ENCODE results near the gene HHATL. TPM values are rescaled to one million over a fixed set of nuclear protein-coding genes. Genes with fewer than 3 reads are reported as not detected.
A peak's percentile ranks its signal among the peaks of the same experiment; 100 is the strongest.

HHATL gene
- total and polyA plus RNA-seq, 10 donors: 0.13 to 0.42 TPM; not detected in 8

- Histone ChIP-seq H3K4me1 (peaks cover 0 to 10% (median 3%) of the 10 kb centered on the region in 6 donors), H3K36me3 (no peaks in the 10 kb centered on the region), H3K27ac (no peak overlapping the region), H3K9me3 (no peaks in the 10 kb centered on the region), H3K27me3 (replicated peaks in 1 of 7) (peaks cover 0 to 47% (median 12%) of the 10 kb centered on the region in 7 donors), H3K4me3 (no peak overlapping the region)
- WGBS, 5 donors: 61 to 74% (median 65%) methylated on average over 9 to 10 of the region's 10 CpGs
- DNase-seq: no peak
- TF ChIP-seq, protein P1, sequence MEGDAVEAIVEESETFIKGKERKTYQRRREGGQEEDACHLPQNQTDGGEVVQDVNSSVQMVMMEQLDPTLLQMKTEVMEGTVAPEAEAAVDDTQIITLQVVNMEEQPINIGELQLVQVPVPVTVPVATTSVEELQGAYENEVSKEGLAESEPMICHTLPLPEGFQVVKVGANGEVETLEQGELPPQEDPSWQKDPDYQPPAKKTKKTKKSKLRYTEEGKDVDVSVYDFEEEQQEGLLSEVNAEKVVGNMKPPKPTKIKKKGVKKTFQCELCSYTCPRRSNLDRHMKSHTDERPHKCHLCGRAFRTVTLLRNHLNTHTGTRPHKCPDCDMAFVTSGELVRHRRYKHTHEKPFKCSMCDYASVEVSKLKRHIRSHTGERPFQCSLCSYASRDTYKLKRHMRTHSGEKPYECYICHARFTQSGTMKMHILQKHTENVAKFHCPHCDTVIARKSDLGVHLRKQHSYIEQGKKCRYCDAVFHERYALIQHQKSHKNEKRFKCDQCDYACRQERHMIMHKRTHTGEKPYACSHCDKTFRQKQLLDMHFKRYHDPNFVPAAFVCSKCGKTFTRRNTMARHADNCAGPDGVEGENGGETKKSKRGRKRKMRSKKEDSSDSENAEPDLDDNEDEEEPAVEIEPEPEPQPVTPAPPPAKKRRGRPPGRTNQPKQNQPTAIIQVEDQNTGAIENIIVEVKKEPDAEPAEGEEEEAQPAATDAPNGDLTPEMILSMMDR (IDR thresholded peaks at IDR 0.05 in 8 of 11, conservative IDR thresholded peaks at IDR 0.05 in 3 of 11): no peak
- TF ChIP-seq POLR2AphosphoS5 (IDR thresholded peaks at IDR 0.05): no peak
- TF ChIP-seq POLR2A (IDR thresholded peaks at IDR 0.05): no peak
- intact Hi-C loops (cut with DNase I; ENCODE audit: low total_unique reads): no loop called here
Measured at GRCh38 chr3:42683875-42684598, 18.6 kb downstream of the HHATL start.

DNA sequence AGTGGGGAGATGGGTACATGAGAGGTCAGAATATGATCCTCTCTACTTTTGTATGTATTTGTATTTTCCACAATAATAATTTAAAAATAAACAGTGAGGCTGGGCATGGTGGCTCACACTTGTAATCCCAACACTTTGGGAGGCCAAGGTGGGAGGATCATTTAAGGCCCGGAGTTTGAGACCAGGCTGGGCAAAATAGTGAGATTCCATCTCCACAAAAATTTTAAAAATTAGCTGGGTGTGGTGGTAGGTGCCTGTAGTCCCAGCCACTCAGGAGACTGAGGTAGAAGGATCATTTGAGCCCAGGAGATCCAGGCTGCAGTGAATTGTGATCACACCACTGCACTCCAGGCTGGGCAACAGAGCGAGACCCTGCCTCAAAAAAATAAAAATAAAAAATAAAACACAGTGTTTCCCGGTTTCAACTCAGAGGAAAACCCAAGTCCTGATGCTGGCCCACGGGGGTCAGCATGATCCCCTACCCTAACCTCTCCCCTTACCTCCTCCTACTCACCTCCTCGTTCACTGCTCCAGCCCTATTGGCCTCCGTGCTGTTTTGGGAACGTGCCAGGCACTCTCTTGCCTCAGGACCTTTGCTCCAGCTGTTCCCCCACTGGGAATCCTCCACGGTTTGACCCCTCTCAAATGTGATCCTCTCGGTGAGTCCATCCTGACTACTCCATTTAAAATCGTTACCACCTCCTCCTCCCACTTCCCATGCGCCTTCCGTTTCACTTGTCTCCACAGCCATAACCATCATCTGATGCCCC, 20.1 kb downstream of the HHATL start:
- no peak for TF ChIP-seq POLR2AphosphoS5 (IDR thresholded peaks at IDR 0.05)
- TF ChIP-seq, protein P1 (IDR thresholded peaks at IDR 0.05 in 8 of 11, conservative IDR thresholded peaks at IDR 0.05 in 3 of 11): no peak
- no peak for TF ChIP-seq POLR2A (IDR thresholded peaks at IDR 0.05)
- peaks cover 0 to 47% (median 12%) of the 10 kb centered on the region in 7 donors for H3K27me3 ChIP-seq (replicated peaks in 1 of 7)
- peaks cover 0 to 10% (median 3%) of the 10 kb centered on the region in 6 donors for H3K4me1 ChIP-seq
- H3K36me3 ChIP-seq: no peaks in the 10 kb centered on the region
- peaks cover 0 to 14% (median 11%) of the 10 kb centered on the region in 8 donors for H3K9me3 ChIP-seq
- no peak overlapping the region for H3K4me3 ChIP-seq
- H3K27ac ChIP-seq: no peak overlapping the region
- intact Hi-C loops (cut with DNase I; ENCODE audit: low total_unique reads): no loop called here
- 68 to 77% (median 74%) methylated on average over 12 of the region's 12 CpGs for whole genome bisulfite sequencing, 5 donors
- DNase-seq: peak; percentile 28

DNA sequence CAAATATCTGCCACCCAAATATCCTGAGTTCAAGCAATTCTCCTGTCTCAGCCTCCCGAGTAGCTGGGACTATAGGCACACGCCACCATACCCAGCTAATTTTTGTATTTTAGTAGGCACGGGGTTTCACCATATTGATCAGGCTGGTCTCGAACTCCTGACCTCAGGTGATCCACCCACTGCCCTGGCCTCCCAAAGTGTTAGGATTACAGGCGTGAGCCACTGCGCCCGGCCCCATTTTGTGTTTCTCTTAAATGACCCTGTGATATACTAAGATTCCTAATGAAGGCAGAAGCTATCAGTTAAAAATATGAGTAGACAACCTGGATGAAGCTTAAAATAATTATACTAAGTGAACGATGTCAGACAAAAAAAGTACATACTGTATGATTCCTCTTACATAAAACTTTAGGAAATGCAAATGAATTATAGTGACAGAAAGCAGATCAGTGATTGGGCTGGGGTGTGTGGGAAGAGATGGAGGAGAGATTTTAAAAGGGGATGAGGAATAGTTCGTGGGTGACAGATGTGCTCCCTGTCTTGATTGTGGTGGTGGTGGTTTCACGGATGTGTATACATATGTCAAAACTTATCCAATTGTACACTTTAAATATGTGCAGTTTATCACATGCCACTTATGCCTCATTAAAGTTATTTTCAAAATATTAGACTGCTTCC, 21.1 kb downstream of the HHATL start:
- WGBS, 5 donors: 79 to 85% (median 82%) methylated on average over 10 of the region's 10 CpGs
- TF ChIP-seq POLR2AphosphoS5 (IDR thresholded peaks at IDR 0.05) (no peak), POLR2A (IDR thresholded peaks at IDR 0.05) (no peak)
- TF ChIP-seq, protein P1 (IDR thresholded peaks at IDR 0.05 in 8 of 11, conservative IDR thresholded peaks at IDR 0.05 in 3 of 11): no peak
- intact Hi-C loops (cut with DNase I; ENCODE audit: low total_unique reads): no loop called here
- Histone ChIP-seq H3K9me3 (peaks cover 0 to 21% (median 17%) of the 10 kb centered on the region in 8 donors), H3K27me3 (replicated peaks in 1 of 7) (peaks cover 0 to 39% (median 12%) of the 10 kb centered on the region in 7 donors), H3K27ac (no peak overlapping the region), H3K4me3 (no peak overlapping the region), H3K4me1 (peaks cover 0 to 10% (median 3%) of the 10 kb centered on the region in 6 donors), H3K36me3 (no peaks in the 10 kb centered on the region)
- no peak for DNase-seq
